IPS-NIHi7 (cell line): ENCODE data around the gene AHDC1.
"Not testable (repeated sequence)": the region's sequence is repeated elsewhere in the genome, so short reads cannot be mapped to it uniquely, and the experiment has no call there.

ENCODE experiments used
- DNase-seq: peaks from one replicate; pipeline ENCODE4 v3.0.0; 2012; ENCODE audit warnings: mixed read lengths; ENCODE audit errors: extremely low spot score

The AHDC1 gene

DNA sequence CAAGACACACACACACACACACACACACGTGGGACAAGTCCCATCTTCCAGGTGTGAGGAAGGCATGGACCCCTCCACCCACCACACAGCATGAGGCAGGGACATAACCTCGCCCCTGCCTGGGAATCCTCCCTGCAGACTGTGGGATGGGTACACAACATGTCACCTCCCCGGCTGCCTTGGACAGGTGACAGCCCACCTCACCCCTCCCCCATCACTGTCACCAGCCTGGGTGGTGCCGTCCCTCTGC is 40.7 kb downstream of the AHDC1 start:
- no peak for DNase-seq

DNA sequence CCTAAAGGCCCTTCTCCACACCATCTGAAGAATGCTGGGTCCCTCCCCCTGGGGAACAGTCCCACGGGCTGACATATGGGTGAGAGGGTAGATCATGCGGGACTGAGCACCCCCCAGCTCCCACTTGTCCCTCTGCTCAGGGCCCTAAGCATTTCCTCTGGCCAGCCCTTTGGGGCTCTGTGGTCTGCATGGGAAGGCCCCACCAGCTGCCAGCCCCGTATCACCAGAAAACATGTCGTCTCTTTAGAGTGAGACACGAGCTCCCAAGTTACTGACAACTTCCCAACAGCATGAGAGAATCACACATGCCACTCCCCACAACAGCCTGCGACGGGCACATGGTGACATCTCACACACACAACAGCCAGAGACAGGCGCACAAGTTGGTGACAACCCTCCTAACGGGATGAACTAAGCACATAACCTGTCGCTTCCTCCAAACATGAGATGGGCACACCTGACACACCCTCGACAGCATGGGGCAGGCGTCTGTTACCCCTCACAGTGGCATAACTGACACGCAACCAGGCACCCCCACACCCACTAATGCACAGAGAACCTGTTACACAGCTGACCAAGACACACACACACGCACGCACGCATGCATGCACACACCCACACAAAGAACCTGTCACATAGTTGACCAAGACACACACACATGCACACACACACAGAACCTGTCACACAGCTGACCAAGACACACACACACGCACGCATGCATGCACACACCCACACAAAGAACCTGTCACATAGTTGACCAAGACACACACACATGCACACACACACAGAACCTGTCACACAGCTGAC is 41.2 kb downstream of the AHDC1 start:
- DNase-seq, result no peak

DNA sequence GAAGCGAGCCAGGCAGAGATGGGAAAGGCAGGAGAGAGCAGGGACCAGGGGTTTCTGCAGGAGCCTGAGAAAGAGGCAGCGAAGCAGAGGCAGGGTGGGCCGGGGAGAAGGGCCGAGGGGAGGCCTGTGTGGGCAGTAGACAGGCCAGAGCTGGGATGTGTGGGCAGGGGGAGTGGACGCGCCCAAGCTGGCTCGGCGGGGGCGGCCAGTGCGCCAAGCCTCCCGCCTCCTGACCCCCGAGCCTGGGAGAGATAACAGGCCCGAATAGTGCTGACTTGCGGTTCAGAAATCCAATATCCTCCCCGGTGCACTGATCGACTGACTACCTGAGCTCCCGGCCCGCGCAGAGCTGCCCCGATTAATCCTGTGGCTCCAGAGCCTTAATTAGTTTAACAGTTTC is 41.9 kb downstream of the AHDC1 start:
- no peak for DNase-seq

DNA sequence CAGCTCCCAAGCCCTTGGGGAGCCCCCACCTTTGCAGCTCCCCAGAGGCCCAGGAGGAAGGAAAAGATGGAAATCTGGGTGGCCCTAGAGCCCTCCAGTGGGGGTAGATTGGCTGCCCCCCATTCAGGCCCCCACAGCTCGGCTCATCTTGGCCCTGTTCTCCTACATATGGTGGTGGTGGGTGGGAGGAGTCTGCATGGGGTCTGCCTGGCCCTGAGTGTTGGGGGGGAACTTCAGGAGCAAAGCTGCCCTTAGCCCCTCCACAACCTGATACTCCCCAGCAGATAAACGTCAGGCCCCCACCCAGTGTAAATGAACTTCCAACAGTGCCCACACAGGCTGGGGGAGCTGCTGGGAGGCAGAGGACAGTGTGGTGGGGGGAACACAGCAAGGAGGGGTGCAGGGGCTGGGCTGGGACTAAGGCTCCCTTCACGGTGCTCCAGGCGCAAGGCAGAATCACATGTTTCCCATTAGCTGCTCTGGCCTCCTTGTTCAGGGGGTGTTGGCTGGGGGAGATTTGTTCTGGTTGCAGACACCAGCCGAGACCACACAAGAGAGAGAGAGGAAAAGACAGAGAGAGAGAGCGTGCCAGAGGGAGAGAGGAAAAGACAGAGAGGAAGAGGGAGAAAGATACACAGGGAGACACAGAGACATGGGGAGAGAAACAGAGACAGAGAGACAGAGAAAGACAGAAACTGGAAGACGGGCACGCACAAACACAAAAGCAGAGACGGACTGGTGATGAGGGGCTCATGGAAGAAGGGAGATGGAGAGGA is 42.6 kb downstream of the AHDC1 start:
- DNase-seq, result no peak

DNA sequence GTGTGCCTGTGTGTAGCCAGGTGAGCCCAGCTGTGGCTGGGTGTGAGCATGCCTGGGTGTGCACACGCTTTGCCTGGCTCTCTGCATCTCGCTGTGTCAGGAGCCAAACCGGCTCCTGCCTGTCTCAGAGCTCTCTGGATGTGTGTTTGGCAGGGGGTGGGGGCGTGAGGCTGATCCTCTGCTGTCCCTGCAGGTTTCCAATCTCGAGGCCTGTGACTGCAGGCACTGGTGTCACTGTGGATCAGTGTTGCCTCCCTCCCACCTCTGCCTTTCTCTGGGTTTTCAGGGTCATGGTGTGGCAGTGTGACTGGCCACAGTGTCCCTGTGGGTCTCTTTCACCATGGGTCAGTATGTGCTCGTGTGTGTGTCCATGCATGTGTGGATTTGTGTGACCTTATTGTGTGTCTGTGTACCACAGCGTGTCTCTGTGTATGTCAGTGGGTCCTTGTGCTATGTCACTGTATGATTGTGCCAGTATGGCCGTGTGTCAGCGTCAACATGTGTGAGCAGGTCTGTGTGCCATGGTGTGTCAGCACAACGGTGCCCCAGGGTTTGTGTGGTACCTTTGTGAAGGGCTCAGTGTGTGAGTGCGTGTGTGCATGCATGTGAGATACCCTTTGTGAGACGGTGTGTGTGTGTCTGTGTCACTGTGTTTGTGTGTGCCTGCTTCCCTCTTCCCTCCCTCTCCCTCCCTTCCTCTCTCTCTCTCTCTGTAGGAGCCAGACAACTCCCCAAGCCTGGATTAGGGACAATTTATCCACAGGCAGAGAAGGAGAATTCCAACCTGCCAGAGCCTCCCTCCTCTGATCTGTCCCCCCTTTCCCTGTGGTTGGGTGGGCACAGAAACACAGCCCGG is 43.4 kb downstream of the AHDC1 start:
- no peak for DNase-seq

DNA sequence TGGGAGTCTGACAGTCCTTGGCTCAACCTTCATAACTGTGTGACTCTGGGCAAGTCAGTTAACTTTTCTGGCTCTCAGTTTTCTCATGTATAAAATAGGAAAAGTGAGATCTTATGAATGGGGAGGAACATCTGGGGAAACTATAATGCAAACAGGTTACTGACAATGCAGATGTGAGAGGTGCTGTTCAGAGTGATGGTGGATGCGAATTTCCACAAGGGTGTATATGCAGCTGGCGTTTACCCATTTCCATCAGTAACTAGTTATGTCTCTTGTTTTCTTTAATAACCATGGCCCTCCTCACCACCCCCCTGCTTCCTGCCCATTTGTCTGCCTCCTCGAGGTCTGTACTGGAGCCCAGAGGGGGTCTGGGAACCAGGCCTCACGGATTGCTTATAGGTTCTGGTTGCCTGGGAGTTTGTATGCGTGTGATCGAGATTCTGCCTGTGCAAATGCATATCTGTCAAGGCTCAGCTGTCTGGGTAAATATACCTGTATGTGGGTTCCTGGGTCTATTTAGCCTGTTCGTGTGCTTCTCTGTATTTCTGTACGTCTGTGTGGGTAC is 44.4 kb downstream of the AHDC1 start:
- no peak for DNase-seq

DNA sequence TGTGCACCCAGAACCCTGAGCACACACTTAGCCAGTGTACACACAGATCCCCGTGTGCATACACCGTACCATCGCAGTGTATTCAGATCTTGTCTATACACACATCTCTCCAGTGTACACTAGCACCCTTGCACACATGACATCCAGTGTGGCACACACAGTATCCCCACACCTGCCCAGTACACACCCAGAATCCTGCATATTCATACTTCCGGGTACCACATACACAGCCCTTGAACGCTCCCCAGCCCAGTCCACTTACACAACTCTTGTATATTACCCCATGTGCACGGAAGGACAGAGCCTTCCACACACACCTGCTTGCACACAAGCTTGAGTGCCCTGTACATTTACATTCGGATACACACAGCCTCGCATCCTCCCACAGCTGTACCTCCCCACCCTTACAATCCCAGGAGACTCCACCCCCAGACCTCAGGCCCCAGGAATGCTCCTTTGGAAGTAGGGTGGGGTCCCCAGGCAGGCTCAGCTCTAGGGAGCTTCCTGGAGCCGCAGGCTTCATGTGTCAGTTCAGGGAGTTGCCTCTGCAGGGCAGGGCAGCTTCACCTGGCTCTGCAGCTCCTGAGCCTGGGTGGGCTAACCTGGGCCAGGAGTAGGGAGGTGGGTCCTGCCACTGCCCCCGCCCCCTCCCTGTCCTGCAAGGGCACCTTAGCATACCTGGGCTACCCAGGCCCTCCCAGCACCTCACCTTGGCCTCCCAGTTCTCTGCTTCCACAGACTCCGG is 46.2 kb downstream of the AHDC1 start:
- peak; percentile 61 for DNase-seq

DNA sequence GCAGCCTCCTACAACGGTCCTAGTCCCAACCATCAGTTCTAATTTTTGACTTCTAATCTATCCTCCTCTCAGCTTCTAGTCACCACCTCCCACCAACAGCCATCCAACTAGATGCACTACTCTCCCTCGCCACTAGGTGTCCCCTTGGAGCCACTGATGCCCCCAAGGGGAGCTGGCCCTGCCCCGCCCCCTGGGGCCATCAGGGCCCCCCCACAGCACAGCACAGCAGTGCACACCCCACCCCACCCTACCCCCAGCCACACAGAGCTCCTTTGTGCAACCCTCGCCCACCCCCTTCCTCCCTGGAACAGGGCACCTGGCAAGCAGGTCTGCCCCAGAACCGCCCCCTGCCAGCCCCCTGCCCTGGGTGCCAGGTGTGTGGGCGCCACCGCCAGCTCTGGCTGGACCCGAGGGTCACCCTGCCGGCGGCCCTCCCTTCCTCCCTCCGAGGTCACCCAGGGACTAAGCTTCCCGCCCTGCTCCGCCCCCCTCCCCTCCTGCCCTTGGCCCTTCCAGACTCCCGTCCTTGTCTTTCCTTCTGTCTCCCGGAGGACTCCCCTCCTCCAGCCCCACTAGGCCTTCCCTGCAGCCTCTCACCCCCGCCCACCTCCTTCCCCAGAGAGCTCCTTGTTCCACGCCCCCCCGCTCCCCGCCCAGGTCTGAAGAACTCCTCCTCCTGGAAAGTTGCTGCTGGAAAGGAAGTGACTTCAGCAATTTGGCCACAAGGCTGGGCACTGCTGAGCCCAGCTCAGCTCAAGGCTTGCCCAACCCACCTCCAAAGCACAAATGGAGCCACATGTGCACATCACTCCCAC is 47.0 kb downstream of the AHDC1 start:
- peak; percentile 94 for DNase-seq

DNA sequence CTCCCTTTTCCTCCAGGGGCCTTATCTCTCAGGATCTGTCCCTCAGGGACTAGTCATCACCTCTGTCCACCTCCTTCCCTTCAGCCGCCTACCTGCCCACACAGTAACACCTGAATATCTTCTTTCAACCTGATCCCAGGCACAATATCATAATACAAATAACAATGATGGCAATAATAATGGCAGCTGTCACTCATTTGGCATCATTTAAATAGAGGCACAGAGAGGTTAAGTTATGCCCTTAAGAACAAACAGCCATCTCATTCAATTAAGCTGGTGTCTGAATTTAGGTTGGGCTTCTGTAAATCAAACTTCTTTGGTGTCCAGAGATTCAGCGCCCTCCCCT is 47.5 kb downstream of the AHDC1 start:
- DNase-seq, result no peak

DNA sequence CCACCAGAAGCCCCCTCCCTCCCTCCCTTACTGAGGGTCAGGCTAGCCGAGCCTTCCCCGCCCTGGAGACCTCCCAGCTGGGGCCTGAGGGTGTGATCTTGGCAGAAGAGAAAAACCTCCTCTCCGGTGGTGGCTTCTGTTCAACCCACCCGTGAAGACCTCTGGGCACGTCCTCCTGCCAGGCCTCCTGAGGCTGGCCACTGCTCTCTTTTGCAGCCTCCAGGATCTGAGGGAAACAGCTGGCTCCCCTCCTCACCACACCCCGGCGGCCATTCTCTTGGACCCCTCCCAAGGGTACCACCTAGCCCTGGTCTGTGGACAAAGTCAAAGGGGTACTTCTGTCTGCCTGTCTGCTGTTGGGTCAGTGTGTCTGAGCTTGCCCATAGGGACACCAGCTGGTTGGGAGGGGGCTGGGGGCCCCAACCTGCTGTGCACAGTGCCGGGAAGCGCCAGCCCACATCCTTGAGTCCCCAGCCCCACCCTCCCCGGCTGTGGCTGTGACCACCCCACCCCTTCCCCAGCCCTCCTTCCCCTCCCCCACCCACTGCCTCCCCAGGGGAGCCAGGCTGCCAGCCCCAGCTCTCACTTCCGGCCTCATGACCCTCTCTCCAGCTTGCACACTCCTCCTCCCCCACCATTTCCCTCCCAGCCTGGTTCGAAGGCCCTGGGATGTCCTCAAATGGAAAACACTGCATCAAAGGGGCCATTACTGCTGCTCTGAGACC is 48.1 kb downstream of the AHDC1 start:
- DNase-seq, result no peak

DNA sequence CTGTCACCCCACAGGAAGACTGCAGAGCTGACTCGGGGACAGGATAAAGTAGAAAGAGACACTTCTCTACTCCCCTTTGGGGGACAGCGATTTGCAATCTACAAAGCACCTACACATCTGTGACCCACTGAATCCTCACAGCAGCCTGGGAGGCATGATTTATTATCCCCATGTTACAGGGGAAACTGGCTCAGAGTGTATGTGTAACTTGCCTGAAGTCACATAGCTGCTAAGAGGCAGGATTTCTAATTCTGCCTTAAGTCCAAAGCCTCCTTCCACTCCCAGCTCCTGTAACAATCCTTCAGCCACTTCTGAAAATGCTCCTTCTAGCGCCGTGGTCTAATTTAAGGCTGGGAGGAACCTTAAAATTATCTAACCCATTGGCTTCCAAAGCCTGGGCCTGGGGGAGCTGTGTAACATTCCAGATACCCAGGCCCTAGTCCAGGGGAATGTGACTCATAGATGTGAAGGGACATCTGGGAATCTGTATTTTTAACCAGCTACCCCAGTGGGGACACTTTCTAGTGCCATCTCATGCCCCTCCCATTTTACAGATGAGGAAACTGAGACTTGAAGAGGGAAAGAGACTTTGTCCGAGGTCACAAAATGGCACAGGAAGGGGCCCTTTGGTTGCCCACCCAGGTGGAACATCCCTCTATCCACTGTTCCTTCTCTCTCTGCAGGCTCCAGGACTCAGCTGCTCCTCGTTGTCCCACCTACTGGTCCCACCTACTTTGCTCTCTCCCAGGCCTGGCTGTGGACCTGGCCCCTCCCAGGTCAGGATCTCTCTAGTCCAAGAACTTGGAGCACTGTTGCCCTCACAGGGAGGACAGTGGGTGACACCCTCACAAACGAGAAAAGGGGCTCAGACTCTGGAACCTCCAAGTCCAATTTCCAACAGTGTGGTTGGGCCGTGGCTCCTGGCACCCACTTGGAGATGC is 48.9 kb downstream of the AHDC1 start:
- DNase-seq, result no peak

DNA sequence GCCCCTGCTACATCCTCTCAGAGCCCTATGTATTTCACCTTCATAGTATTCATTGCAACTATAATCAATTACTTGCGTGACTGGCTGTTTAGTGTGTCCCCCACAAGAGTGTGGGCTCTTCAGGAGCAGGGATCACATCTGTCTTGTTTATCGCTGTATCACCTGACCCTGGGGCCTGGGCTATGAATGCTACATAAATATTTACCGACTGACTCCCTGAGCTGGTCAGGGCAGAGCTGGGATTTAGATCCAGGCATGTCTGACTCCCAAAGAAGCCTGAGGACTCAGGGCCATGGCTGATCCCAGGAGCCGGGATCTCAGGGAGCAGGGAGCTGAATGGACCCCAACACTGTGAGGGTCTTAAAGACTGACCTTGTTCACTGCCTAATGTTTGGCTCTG is 49.7 kb downstream of the AHDC1 start:
- no peak for DNase-seq

DNA sequence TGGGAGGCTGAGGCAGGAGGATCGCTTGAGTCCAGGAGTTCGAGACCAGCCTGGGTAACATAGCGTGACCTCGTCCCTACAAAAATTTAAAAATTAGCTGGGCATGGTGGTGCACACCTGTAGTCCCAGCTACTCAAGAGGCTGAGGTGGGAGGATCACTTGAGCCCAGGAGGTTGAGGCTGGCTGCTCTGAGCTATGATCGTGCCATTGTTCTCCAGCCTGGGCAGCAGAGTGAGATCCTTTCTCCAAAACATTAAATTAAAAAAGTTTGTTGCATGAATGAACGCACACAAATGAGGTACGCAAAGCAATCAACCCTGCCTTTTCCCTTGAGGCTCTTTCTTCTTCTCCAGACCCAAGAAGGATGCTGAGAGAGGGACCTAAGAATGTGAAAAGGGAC is 50.1 kb downstream of the AHDC1 start:
- not testable (repeated sequence) for DNase-seq

DNA sequence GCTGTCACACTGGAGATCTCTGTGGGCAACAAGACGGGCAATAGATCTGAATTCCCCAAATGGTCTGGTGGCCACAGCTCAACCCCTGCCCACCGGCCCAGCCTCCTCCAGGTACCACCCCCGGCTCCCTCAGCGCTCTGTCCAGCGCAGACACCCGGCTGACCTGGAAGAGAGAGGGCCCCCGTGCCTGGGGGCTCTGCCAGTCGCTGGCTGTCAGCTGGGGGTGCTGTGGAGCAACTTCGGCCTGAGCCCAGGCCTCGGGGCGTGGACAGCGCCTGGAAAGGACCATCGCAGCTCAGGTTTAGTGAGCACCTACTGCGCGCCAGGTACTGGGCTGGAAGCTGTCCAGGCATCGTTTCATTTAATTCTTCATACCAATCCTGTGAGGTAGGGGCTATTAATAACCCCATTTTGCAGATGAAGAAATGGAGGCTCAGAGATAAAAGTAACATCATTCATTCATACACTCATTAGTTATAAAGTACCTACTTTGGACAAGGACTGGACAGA is 51.0 kb downstream of the AHDC1 start:
- DNase-seq, result peak; percentile 66

DNA sequence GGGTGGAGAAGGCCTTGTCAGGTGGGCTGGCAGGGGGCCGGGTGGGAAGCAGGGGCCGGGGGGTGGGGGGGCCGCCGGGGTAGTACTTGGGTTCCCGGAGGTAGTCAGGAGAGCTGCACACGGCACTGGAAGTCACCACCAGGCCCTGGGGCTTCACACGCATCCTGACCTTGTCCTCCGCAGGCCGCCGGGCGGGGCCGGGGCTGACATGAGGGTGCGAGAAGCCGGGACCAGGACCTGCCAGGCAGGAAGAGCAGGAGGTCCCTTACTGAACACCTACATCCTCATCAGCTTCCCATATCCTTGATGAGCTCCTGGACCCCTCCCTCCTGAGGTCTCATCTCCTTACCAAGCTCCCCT is 52.0 kb downstream of the AHDC1 start:
- no peak for DNase-seq

DNA sequence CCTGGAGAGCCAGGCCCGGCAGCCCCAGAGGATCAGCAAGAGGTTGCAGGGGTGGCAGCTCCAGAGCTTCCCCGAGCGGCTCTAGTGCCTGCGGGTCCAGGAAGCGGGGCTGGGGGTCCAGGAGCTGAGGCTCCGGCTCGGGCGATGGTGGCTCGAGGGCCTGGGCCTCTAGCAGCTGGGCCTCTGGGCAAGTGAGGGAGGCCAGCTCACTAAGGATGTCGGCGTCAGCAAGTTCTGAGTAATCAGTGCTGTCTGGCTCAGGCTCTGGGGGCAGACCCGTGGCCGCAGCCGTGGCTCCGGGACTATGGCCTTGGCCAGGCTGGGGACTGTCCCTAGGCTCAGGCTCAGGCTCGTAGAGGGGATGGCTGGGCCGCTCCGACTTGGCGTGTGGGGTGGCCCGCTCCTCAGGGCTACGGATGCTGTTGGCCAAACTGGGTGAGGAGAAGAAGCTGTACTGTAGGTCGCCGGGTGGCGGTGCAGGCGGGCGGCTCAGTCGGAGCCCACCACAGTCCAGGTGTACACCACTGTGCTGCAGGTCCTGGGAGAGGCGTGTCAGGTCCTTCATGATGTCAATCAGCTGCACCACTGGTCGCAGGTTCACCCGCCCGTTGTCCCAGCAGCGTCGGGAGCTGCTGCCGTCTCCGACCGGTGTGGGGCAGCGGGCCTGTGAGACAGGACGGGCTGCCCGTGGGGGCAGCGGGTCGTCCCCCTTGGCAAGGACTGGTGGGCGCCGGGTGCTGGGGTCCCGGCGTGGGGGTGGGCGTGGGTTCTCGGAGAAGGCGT is 52.6 kb downstream of the AHDC1 start:
- no peak for DNase-seq

DNA sequence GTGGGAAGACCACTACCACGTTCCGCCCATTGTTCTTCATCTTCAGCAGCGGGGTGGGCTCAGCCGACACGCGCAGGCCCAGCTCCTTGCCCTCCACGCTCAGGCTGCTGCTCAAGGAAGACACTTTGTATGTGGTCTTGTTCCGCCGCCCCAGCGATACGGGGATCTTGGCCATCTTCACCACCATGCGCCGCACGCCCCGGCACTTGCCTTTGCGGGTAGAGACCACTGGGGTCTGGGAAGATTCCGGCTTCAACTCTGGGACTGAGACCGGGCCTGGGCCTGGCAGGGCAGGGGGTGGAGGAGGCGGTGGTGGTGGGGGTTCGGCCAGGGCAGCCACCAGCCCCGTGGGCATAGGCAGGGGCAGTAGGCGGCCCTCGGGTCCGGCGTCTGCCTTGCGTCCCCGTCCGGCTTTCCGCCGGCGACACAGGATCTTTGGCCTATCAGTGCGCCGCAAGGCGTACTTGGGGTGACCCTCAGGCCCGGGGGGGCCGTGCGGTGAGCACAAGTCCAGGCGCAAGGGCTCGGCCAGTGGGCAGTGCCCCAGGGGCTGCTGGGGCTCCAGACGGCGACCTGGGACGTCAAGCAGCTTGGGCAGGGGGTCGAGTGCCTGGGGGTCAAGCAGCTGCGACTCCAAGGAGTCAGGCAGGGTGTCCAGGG is 53.3 kb downstream of the AHDC1 start:
- DNase-seq, result no peak
